Duodenal mucosa (tissue), 2 donors: ENCODE results near the gene ABCC1.

Experiments used
- H3K27ac ChIP-seq: one replicate; pipeline ENCODE4 v1.7.0; 2013; ENCODE audit warnings: low read depth, low read length
- H3K27me3 ChIP-seq, 2 donors: one replicate each; pipeline ENCODE4 v1.7.0; 2013; ENCODE audit warnings: low read length in 2 of 2, control low read depth in 1 of 2; ENCODE audit not compliant: insufficient read depth in 2 of 2, control insufficient read depth in 1 of 2
- H3K36me3 ChIP-seq, 2 donors: one replicate each; pipeline ENCODE4 v1.7.0; 2013; ENCODE audit warnings: low read length in 2 of 2, control low read depth in 1 of 2; ENCODE audit not compliant: insufficient read depth in 2 of 2, control insufficient read depth in 1 of 2
- H3K4me1 ChIP-seq, 2 donors: one replicate each; pipeline ENCODE4 v1.7.0; 2013; ENCODE audit warnings: low read length in 2 of 2, control low read depth in 1 of 2; ENCODE audit not compliant: insufficient read depth in 2 of 2, control insufficient read depth in 1 of 2
- H3K4me3 ChIP-seq, 2 donors: one replicate each; pipeline ENCODE4 v1.7.0; 2013; ENCODE audit warnings: low read length in 2 of 2, low read depth in 1 of 2
- H3K9ac ChIP-seq, 2 donors: one replicate each; pipeline ENCODE4 v1.7.0; 2013; ENCODE audit warnings: low read length in 2 of 2, low read depth in 1 of 2
- H3K9me3 ChIP-seq, 2 donors: one replicate each; pipeline ENCODE4 v1.7.0; 2013; ENCODE audit warnings: low read length in 2 of 2, control low read depth in 1 of 2; ENCODE audit not compliant: control insufficient read depth in 1 of 2

Gene ABCC1

DNA sequence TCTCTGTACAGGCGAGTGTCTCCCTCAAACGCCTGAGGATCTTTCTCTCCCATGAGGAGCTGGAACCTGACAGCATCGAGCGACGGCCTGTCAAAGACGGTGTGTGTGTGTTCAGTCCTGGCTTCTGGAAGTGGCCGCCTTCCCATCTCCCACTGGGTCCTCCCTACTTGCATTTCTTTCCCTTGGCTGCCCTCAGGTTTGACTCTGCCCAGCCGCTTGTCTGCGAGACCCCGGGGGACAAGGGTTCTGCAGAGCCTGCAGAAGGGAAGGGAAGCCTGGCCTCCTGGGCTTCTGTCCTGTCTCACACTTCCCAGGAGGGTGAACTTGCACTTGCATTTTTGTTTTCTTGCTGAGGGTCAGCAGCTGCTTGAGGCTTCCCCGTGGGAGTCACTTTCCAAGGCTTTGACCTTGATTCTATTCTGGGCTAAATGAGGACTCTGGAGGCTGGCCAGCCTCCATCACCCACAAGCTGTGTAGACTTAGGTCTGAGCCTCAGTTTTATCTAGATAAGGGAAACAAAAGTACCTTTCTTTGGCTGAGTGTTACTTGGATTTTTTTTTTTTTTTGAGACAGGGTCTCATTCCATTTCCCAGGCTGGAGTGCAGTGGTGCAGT lies 122.3 kb downstream of the ABCC1 start:
- peaks cover 10 to 46% of the 10 kb centered on the region in 2 donors for H3K36me3 ChIP-seq
- no peak overlapping the region for H3K27ac ChIP-seq

GRCh38 chr16:16073001-16073545 lies 123.7 kb downstream of the ABCC1 start:
- H3K4me1 ChIP-seq, result peaks cover 4 to 11% of the 10 kb centered on the region in 2 donors

More for the DNA sequence above, 122.3 kb downstream of the ABCC1 start:
- Histone ChIP-seq H3K9me3 (no peaks in the 10 kb centered on the region), H3K4me1 (peaks cover 4 to 11% of the 10 kb centered on the region in 2 donors), H3K27me3 (no peaks in the 10 kb centered on the region), H3K4me3 (no peak overlapping the region), H3K9ac (no peak overlapping the region)

DNA sequence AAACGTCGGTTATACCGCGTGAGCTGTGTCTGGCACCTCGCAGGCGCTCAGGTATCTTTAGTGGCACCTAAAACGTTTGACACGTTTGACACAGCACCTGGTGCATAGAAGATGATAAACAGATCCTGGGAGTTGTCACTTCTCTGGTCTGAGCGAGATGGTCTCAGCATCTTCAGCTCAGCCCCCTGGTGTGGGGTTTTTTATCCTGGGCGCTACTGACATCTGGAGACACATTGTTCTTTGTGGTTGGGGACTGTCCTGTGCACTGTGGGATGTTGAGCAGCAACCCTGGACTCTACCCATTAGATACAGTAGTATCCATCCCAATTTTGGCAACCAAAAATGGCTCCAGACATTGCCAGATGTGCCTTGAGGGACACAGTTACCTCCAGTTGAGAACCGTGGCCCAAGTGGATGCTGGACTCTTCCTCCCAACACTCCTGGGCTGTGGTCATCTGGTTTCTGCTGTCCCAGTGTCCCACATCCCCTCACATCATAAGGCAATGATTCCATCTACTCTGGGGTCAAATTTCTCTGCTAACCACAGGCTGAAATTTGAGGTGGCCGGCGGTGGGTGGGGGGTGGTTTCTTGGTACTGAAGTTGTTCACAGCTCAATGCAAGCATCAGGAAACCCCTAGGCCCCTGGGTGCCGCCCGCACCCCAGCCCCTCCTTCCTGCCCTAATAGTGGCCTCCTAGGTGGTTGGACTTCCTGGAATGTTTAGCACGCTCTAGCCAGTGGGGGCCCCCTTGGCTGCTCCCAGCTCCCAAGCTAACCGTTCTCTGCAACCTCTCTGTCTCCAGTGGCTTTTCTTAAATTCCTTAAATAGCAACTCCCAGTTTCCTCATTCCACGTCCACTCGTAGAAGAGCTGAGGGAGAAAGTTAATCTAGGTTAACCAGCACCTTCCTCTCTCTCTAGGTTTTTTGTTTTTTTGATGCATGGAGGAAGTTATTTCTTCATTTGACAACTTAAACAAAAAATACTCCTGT lies 124.8 kb downstream of the ABCC1 start:
- Histone ChIP-seq H3K9me3 (no peaks in the 10 kb centered on the region), H3K4me1 (peaks cover 4 to 11% of the 10 kb centered on the region in 2 donors), H3K27ac (no peak overlapping the region), H3K9ac (no peak overlapping the region), H3K4me3 (no peak overlapping the region), H3K27me3 (no peaks in the 10 kb centered on the region), H3K36me3 (peaks cover 24 to 53% of the 10 kb centered on the region in 2 donors)

More at GRCh38 chr16:16073001-16073545, 123.7 kb downstream of the ABCC1 start:
- Histone ChIP-seq H3K27me3 (no peaks in the 10 kb centered on the region), H3K27ac (no peak overlapping the region), H3K9ac (no peak overlapping the region), H3K4me3 (no peak overlapping the region), H3K36me3 (peaks cover 19 to 51% of the 10 kb centered on the region in 2 donors), H3K9me3 (no peaks in the 10 kb centered on the region)

DNA sequence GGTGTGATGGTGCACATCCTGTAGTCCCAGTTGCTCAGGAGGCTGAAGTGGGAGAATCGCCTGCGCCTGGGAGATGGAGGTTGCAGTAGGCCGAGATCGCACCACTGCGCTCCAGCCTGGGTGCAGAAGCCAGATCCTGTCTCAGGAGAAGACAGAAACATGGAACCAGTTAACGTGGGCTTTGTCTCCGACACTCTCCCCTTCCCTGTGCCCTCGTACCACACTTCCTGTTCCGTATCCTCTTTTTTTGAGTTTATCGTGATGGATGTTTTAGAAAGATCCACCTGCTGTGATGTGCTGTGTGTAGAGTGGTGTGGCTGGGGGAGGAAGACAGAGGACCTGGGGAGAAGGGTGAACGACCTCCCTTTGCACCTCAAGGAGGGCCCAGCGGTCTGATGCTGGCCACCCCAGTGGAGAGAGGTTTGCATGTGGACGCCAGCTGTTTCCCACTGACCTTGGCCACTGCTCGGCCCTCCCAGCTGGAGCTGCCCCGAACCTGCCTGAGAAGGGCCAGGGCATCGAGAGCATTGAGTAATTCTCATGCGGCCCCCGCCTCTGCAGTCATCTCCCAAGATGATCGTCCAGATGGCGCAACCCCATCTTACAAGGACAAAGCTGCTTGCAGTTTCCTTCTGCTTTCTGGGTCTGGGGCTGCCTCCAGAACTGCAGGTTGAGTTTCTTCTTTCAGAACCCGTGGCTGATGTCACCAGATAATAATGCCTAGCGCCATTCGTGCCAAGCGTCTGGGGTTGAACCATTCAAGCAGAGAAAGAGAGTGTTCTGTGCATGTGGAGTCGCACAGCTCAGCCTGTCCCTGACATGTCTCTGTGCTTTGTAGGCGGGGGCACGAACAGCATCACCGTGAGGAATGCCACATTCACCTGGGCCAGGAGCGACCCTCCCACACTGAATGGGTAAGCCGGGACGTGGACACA lies 126.3 kb downstream of the ABCC1 start:
- Histone ChIP-seq H3K36me3 (peaks cover 24 to 52% of the 10 kb centered on the region in 2 donors), H3K27ac (no peak overlapping the region), H3K4me3 (no peak overlapping the region), H3K4me1 (peaks cover 4 to 11% of the 10 kb centered on the region in 2 donors), H3K9ac (no peak overlapping the region), H3K27me3 (no peaks in the 10 kb centered on the region), H3K9me3 (no peaks in the 10 kb centered on the region)

DNA sequence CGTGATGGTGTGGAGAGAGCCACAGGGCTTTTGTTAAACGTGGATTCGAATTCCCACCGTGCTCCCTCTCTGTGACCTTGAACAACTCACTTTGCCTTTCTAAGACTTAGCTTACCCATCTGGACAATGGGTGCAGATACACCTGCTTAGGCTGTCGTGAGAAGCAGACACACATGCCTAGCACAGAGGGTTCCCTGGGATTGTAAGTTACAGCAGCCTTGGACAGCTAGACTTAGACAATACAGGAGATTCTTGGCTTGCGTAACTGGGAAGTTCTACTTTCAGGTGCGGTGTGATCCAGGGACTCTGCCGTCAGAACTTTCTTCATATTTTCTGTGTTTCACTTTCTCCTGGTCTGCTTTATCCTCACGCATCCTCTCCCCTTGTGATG lies 127.0 kb downstream of the ABCC1 start:
- Histone ChIP-seq H3K36me3 (peaks cover 24 to 51% of the 10 kb centered on the region in 2 donors), H3K9ac (no peak overlapping the region), H3K4me1 (peaks cover 4 to 11% of the 10 kb centered on the region in 2 donors)

GRCh38 chr16:16080465-16081065 lies 131.1 kb downstream of the ABCC1 start:
- H3K27ac ChIP-seq, result no peak overlapping the region
- H3K4me1 ChIP-seq, result peaks cover 0 to 6% of the 10 kb centered on the region in 2 donors
- no peak overlapping the region for H3K9ac ChIP-seq
- peaks cover 31 to 50% of the 10 kb centered on the region in 2 donors for H3K36me3 ChIP-seq
- peaks cover 7 to 8% of the 10 kb centered on the region in 2 donors for H3K9me3 ChIP-seq
- no peak overlapping the region for H3K4me3 ChIP-seq
- H3K27me3 ChIP-seq, result no peaks in the 10 kb centered on the region

More for the DNA sequence above, 127.0 kb downstream of the ABCC1 start:
- H3K4me3 ChIP-seq, result no peak overlapping the region
- H3K27ac ChIP-seq, result no peak overlapping the region
- no peaks in the 10 kb centered on the region for H3K27me3 ChIP-seq
- H3K9me3 ChIP-seq, result no peaks in the 10 kb centered on the region

- peaks cover 0 to 6% of the 10 kb centered on the region in 2 donors for H3K4me1 ChIP-seq
- H3K9me3 ChIP-seq, result peaks cover 7 to 8% of the 10 kb centered on the region in 2 donors
- H3K4me3 ChIP-seq, result no peak overlapping the region
- no peak overlapping the region for H3K27ac ChIP-seq
- peaks cover 29 to 50% of the 10 kb centered on the region in 2 donors for H3K36me3 ChIP-seq
- H3K9ac ChIP-seq, result no peak overlapping the region
- no peaks in the 10 kb centered on the region for H3K27me3 ChIP-seq
These were observed 131.7 kb downstream of the ABCC1 start for GRCh38 chr16:16081141-16081540.

DNA sequence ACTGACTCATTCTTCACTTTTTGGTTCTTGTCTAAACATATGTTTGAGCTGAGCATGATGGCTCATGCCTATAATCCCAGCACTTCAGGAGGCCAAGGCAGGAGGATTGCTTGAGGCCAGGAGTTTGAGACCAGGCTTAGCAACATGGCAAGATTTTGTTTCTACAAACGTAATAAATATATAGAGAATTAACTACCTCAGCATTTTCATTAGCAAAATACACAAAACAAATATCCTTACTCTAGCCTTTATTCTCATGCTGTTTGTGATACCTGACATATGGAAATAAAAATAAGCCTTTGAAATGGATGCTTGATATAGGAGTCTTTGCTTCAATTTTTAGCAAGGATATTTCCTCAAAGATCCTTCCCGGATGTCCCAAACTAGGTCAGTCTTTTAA lies 132.8 kb downstream of the ABCC1 start:
- no peak overlapping the region for H3K9ac ChIP-seq
- no peaks in the 10 kb centered on the region for H3K27me3 ChIP-seq
- H3K36me3 ChIP-seq, result peaks cover 27 to 52% of the 10 kb centered on the region in 2 donors
- H3K4me1 ChIP-seq, result no peaks in the 10 kb centered on the region
- no peak overlapping the region for H3K27ac ChIP-seq
- no peak overlapping the region for H3K4me3 ChIP-seq
- H3K9me3 ChIP-seq, result peaks cover 7 to 8% of the 10 kb centered on the region in 2 donors
